NCI-H748 (cell line): ENCODE data around the gene HNRNPLL.

Source experiments
- DNase-seq: peaks from one replicate; lab custom pipeline; 2025; ENCODE audit not compliant: unreplicated experiment; lab: John Stamatoyannopoulos, UW

The HNRNPLL gene

DNA sequence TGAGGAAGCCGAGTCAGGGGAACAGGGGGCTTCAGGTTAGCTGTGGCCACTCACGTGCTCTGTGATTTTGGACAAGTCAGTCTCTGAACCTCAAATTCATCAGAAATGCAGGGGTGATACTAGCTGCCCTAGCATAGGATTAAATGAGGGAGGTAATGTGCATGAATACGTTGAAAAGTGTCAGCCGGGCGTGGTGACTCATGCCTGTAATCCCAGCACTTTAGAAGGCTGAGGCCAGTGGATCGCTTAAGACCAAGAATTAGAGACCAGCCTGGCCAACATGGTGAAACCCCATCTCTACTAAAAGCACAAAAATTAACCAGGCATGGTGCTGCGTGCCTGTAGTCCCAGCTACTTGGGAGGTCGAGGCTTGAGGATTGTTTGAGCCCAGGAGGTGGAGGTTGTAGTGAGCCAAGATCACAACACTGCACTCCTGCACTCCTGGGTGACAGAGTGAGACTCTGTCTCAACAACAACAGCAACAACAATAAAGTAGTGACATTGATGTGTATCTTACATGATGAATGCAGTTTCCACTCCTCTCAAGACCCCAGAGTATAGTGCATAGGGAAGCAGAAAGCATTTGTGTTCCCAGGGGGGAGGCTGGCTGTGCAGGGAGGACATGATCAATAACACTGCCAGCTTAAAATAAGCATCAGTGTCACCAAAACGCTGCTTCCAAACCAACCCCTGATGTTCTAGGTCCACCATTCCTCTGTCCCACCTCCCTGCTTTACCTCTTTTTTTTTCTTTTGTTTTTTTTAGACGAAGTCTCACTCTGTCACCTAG, 68.8 kb downstream of the HNRNPLL start:
- no peak for DNase-seq

DNA sequence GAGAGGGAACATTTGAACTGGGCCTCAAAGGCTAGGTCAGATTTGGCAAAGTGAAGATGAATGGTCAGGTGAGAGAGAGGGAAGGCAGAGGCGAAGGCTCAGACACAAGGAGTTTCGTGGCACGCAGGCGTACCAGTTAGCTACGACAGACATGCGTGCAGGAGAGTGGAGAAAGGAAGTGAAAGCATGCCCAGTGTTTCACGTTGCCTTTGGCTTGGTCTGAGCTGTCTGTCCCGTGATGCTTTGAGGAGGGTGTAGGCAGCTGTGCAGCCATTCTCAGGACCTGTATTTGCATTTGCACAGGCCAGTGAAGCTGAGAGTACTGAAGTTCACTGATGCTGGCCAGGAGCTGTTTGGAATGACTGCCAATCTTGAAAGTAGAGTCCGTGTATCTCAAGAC, 69.5 kb downstream of the HNRNPLL start:
- no peak for DNase-seq

DNA sequence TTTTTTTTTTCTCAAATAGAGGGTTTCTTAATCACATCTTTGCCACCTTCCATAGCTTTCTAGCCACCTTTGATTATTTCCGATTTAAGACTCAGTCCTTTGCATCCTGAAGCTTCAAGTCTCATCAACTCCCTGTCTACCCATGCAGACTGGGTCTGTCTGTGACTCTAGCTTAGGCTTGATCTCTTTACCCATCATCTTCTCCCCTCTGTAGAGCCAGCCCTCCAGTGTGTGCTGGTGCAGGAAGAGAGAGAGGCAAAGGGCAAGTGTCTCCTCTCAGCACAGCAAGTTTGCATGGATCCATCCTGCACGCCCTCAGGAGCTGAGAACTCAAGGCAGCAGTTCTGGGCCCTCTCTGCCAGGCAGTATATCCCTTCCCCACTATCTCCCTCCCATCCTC, 70.4 kb downstream of the HNRNPLL start:
- no peak for DNase-seq

DNA sequence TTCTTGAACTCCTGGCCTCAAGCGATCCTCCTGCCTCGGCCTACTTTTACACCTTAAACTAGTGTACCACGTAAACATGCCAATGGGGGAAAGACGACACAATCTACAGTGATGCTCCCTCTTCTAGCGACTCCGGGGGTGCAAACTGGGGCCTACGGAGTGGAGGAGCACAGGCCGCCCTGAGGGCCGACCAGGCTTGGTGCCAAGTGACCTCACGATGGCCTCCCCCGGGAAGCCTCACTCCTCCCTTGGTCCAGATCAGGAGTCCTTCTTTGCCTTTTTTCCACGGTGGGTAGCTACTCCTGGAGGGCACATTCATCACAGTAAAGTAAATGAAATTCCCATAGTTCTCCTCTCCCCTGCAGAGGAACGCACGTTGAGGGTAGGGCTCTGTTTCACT, 73.5 kb downstream of the HNRNPLL start:
- DNase-seq, result no peak

DNA sequence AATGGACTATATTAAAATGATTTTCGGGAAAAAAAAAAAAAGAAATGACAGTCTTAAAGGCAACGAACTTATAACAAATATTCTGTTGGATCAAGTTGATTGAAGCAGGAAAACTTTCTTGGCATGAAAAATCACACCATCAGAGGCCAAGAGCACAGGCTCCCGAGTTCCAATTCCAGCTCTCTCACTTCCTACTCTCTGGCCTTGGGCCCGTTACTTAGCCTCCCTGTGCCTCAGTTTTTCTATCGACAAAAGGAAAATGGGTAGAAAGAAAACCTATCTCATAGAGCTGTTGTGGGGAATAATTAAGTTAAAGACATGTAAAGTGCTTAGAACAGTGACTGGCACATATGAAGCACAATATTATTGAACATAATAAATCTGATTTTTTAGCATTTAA, 74.2 kb downstream of the HNRNPLL start:
- no peak for DNase-seq

DNA sequence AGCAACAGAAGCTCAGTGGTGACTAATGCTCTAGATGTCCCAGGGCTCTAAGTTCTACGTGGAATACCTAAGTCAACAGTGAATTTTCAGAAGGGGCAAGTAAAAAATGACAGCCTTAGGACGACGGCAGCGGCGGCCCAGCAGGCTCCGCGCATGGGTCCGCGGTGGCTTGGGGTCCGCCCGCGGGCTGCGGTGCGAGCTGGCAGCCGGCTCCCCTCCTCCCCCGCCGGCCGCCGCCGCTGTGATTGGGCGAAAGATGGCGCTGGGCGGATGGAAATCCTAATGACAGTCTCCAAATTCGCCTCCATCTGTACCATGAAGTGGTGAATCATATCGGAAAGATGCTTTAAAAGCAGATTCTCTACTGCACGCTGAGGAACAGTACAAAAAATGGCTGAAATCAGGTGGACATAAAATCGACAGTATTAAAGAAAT, 74.7 kb downstream of the HNRNPLL start:
- peak; percentile 74 for DNase-seq

DNA sequence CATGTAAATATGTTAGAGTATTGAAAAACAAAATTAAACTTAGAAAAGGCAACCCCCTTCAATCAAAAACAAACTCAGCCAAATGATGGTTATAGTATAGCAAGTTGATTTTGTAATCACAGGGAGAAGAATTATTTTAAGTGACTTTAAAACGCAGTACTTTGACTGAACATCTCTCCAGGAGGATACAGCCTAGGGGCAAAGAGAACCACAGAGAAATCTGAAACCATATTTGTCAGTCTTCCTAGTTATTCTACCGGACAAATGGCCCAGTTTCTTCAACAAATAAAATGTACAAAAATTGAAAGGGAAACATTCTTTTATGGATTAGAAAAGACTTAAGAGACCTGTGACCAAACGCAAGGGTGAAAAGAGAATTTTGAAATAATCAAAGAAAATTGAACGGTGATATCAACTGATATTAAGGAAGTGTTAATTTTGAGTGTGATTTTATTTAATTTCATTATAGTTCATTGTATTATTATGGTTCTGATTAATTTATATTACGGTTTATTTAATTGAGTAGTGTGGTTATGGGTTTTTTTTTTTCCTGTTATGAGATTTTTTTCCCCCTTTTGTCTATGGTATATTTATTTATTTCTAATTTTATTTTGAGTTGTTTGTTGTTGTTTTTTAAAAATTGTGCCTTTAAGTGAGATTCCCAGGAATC, 75.3 kb downstream of the HNRNPLL start:
- DNase-seq, result no peak

DNA sequence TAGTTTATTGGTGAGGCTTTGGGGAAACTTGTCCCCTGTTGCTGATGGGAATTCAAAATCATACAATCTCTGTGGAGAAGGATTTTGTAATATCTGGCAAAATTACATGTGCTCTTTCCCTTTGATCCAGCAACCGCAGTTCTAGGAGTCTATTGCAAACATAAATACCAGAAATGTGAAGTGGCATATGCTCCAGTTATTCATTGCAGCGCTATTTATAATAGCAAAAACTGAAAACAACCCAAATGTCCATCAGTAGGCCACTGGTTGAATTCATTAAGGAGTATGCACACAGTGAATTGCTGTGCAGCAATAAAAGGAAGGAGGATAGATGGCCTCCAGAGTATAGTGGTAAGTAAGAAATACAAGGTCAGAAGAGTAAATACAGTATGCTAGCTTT, 76.5 kb downstream of the HNRNPLL start:
- DNase-seq, result no peak

DNA sequence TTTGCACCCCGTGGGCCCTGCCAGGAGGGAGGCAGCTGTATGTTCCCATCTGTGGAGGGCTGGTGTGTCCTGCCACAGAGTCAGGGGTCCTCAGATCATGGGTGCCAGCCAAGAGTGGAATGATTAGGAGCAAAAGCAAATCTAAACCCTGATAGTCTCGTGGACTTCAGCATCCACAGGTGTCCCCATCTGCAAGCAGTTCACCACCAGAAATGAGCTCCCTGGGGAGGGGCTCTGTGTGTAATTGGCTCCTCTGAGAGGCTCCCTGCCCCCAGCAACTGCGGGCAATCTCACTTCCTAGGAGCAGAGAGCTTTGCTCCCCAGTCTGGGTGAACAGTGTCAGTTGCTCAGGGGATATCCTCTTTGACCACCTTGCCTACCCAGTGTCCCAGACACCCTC, 78.1 kb downstream of the HNRNPLL start:
- no peak for DNase-seq

DNA sequence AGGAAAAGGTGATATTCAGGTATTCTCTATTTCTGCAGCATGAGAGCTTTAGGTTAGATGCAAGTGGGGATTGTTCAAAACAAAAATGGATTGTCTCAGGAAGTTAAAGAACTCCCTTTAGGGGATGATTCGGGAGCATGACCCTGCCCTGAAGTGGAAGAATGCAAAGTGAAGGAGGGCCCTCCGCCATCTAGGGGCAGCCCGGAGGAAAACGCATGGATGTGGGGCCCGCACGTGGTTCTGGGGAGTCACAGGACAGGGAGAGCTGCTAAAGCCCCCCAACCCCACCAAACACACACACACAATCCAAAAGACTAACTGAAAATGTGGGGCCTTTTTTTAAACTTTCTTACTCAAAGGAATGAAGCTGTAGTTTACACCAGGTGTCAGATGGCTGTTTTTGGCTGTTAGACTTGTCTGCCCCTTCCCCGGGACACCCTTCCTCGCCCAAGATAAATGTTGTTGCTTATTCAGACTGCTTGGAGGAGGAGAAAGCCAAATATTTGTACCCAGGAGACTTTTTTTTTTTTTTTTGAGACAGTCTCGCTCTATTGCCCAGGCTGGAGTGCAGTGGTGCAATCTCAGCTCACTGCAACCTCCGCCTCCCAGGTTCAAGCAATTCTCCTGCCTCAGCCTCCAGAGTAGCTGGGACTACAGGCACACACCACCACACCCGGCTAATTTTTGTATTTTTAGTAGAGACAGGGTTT, 78.8 kb downstream of the HNRNPLL start:
- no peak for DNase-seq

DNA sequence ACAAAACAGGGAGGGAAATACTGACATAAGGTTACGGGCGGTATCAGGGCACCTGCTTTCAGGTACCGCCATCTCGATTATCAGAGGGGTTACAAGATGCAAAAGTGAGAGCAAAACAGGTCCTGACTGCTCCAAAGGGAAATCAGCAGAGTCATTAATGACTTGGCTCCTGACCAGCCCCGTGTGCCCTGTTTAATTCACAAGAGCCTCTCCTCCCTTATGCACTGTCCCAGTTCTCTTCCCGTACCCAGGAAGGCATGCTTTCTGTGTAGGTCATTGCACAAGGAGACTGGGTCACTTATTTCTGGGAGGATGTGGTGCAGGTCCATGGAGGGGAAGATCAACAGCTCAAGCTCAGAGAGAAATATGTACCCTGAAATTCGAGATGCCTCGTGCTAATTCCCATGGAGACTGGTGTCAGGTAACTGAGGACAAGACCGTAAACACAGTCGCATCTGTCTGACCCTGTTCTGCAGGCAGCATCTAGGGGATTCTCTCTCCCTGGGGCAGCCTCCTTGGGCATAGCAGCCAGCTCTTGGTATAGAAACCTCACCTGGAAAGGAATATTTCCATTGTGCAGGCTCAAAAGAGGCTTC, 79.9 kb downstream of the HNRNPLL start:
- DNase-seq, result peak; percentile 40

DNA sequence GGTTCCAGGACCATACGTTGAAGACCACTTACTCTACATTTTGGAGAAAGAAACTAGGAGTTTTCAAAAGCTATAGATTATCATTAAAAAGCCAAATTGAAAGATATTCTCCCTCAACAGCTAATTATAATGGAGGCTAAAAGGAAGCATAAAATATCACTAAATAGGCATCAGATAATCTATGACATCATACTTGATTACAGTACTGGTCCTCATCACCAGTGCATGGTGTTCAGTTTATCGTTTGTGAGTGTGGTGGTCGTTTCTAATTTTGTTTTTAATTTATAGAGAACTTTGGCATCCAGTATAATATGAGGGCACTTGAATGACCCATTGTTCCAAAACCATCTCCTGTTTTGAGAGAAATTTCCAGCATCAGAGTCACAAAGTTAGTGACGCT, 80.9 kb downstream of the HNRNPLL start:
- no peak for DNase-seq

DNA sequence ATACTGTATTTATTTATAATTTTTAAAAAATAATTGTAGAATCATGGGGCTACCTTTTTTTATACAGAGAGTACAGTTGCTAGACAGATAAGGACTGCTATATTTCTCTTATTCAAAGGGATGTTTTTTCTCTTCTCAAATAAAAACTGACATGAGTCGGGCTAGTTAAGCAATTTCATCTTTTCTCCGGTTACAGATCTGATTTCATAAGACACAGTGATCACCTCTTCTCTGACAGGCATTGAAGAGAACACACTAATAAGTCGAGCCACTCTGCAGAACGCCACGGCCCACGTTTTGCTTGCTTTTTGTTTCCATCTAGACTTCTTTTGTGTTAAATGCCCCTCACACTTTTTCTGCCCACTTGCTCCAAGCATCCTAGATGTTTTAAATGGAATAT, 85.4 kb downstream of the HNRNPLL start:
- no peak for DNase-seq

DNA sequence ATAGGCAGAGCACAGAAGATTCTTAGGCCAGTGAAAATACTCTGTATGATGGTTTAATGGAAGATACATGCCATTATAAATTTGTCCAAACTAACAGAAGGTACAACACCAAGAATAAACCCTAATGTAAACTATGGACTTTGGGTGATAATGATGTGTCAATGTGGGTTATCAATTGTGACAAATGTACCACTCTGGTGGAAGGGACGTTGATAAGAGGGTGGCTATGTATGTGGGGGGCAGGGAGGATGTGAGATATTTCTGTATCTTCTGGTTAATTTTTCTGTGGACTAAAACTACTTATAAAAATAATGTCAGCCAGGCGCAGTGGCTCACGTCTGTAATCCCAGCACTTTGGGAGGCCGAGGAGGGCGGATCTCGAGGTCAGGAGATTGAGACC, 86.2 kb downstream of the HNRNPLL start:
- no peak for DNase-seq

DNA sequence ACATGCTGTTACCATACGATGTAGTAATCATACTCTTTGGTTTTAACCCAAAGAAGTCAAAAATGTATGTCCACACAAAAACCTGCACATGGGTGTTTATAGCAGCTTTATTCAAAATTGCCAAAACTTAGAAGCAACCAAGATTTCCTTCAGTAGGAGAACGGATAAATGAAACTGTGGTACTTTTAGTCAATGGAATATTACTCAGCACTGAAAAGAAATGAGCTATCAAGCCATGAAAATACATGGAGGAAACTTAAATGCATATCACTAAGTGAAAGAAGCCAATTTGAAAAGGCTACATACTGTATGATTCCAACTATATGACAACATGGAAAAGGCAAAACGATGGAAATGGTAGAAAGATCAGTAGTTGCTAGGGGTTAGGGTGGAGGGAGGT, 86.6 kb downstream of the HNRNPLL start:
- DNase-seq, result no peak

DNA sequence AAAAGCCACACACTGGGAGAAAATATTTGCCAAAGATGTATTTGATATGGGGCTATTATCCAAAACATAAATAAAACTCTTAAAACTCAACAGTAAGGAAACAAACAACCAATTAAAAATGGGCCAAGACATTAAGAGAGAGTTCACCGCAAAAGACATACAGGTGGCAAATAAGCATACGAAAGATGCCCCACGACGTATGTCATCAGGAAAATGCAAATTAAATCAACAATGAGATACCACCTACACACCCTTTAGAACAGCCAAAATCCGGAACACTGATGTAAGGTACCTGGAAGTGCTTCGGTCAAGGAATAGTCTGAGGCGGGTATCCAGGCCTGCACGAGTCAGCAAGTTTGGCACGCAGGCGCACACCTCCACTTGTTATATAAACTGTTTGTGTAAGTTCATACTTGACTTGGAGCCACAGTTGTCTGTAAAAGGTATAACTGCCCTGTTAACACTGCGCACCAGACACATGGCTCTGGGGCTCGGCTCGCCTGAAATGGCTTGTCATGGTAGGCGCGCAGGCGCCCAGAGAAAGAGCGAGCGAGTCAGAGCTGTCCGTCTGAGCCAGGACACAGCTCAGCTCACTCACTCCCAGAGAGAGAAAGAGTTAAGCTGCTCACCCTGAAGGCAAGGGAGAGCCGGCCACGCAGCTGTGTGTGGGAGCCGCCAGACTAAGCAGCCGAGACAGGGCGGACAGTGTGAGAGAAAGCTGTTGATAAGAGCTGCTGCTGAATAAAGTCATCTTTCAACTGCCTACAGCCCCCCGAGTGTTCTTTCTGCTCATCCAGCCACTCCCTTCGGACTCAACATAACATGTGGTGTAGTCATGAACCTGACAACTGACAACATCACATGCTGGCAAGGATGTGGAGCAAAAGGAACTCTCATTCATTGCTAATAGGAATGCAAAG, 87.3 kb downstream of the HNRNPLL start:
- DNase-seq, result no peak

DNA sequence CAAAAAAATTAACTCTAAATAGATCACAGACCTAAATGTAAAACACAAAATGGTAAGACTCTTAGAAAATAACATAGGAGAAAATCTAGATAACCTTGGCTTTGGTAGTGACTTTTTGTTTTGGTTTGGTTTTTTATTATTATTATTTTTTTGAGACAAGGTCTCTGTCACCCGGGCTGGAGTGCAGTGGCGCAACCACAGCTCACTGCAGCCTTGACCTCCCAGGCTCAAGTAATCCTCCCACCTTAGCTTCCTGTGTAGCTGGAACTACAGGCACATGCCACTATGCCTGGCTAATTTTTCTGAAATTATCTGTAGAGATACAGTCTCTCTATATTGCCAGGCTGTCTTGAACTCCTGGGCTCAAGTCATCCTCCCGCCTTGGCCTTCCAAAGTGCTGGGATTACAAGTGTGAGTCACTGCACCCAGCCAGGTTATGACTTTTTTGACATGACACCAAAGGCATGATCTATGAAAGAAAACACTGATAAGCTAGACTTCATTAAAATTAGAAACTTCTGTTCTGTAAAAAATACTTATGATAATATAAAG, 88.0 kb downstream of the HNRNPLL start:
- no peak for DNase-seq

DNA sequence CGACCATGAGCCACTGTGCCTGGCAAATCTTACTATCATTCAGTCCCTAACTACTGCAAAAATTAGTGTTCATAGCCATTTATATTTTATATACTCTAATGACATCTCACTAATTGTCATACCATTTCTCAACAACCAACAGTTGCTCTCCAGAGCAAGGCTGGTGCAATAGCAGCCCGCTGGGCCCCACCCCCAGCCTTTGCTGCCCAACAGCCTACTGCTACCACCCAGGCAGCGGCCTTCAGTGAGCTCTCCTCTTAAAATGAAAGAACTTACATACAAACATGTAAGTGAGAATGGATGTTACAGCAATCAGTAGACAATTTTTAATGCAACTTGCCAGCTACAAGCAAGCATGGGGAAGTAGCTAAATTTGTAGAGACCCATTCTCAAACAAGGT, 90.5 kb downstream of the HNRNPLL start:
- DNase-seq, result no peak
